Measurements from ENCODE around the gene TWSG1.
"Not testable (repeated sequence)": the region's sequence is repeated elsewhere in the genome, so short reads cannot be mapped to it uniquely, and the experiment has no call there.

- not testable (repeated sequence) for TF ChIP-seq CTCF, POLR2A (IDR thresholded peaks at IDR 0.05)
These were observed 89.1 kb downstream of the TWSG1 start for GRCh38 chr18:9423648-9424047.

Measured in gastroesophageal sphincter (tissue), 3 donors.